ENCODE results near the gene LYPD6B.

Gene LYPD6B

GRCh38 chr2:149038442-149039212 lies at the start of gene LYPD6B:
LYPD6B (plus strand) TSS chr2:149038699; CDS start chr2:149130949, 92,250 bp downstream.
- no peak for TF ChIP-seq CTCF (IDR thresholded peaks at IDR 0.05)
- H3K4me3 ChIP-seq: peak within 1 kb of the TSS; percentile 65
- no peak within 1 kb of the TSS for H3K27ac ChIP-seq
- DNase-seq (ENCODE audit: low spot score): no peak

- Histone ChIP-seq H3K27ac (no peak overlapping the region), H3K4me3 (no peak overlapping the region)
- DNase-seq (ENCODE audit: low spot score): no peak
- peak; percentile 45 for TF ChIP-seq CTCF (IDR thresholded peaks at IDR 0.05)
Measured at GRCh38 chr2:148989882-148990493, 48.5 kb upstream of the LYPD6B start.

GRCh38 chr2:148990968-148991367 lies 47.5 kb upstream of the LYPD6B start:
- DNase-seq (ENCODE audit: low spot score): no peak
- TF ChIP-seq CTCF (IDR thresholded peaks at IDR 0.05): no peak
- no peak overlapping the region for H3K27ac ChIP-seq
- H3K4me3 ChIP-seq: no peak overlapping the region

GRCh38 chr2:148992448-148992847 lies 46.1 kb upstream of the LYPD6B start:
- no peak overlapping the region for H3K27ac ChIP-seq
- no peak overlapping the region for H3K4me3 ChIP-seq
- DNase-seq (ENCODE audit: low spot score): no peak

GRCh38 chr2:148993351-148993750 lies 45.1 kb upstream of the LYPD6B start:
- TF ChIP-seq CTCF (IDR thresholded peaks at IDR 0.05): no peak
- Histone ChIP-seq H3K4me3 (no peak overlapping the region), H3K27ac (no peak overlapping the region)
- no peak for DNase-seq (ENCODE audit: low spot score)

More at GRCh38 chr2:148992448-148992847, 46.1 kb upstream of the LYPD6B start:
- no peak for TF ChIP-seq CTCF (IDR thresholded peaks at IDR 0.05)

GRCh38 chr2:148994341-148994740 lies 44.2 kb upstream of the LYPD6B start:
- Histone ChIP-seq H3K4me3 (no peak overlapping the region), H3K27ac (no peak overlapping the region)
- TF ChIP-seq CTCF (IDR thresholded peaks at IDR 0.05): no peak
- DNase-seq (ENCODE audit: low spot score): no peak

- H3K27ac ChIP-seq: no peak overlapping the region
- no peak for DNase-seq (ENCODE audit: low spot score)
- TF ChIP-seq CTCF (IDR thresholded peaks at IDR 0.05): no peak
- no peak overlapping the region for H3K4me3 ChIP-seq
Measured at GRCh38 chr2:148996805-148997204, 41.7 kb upstream of the LYPD6B start.
